LNCaP clone FGC (cell line): ENCODE measurements around the gene ARMS2.

ENCODE experiments used
- DNase-seq: peaks from one replicate; pipeline ENCODE4 v3.0.0-alpha.2; 2011; ENCODE audit warnings: low read depth
- H3K4me3 ChIP-seq: 2 replicates; pipeline ENCODE4 v1.5.1; 2011; ENCODE audit warnings: mild to moderate bottlenecking, low read depth, low read length, control low read depth
- TF ChIP-seq, protein P1 (sequence below): IDR thresholded peaks from 2 replicates; pipeline ENCODE4 v1.5.1; 2012; ENCODE audit warnings: mild to moderate bottlenecking; ENCODE audit not compliant: control insufficient read depth, insufficient read depth; ENCODE audit errors: extremely low read depth

Gene ARMS2

DNA sequence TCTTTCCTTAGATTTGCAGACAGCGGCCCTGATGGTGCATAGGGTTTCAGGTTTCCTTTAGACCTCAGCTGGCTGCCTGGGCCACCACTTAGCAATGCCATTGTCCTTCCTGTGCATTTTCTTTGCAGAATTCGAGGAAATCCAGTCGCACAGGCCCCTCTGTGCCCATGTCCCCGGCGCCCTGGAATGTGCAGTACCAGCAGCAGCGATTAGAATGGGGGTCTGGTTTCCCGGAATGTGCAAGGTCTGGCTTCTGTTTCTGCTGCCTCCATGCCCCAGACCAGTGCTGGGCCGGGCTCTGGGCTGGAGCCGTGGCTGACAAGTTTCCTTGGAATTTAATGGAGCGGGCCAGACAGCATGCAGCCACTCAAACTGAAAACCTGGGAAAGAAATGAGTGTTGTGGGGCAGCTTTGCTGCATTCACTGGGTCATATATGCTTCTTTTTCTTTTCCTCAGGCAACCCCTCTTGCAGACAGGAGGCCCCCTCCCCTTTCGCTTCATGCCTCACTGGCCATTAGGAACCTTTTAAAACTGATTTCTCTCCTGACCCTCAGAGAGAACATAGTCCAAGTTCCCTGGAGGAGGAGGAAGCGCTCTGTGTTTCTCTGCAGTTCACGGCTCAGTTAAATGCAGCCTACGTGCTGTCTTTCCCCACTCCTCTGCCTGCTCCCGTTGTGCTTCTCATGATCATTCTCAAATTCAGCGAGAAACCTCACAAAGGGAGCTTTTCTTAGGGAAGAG lies 21.3 kb downstream of the ARMS2 start:
- H3K4me3 ChIP-seq: no peak overlapping the region
- DNase-seq: no peak
- TF ChIP-seq, protein P1, sequence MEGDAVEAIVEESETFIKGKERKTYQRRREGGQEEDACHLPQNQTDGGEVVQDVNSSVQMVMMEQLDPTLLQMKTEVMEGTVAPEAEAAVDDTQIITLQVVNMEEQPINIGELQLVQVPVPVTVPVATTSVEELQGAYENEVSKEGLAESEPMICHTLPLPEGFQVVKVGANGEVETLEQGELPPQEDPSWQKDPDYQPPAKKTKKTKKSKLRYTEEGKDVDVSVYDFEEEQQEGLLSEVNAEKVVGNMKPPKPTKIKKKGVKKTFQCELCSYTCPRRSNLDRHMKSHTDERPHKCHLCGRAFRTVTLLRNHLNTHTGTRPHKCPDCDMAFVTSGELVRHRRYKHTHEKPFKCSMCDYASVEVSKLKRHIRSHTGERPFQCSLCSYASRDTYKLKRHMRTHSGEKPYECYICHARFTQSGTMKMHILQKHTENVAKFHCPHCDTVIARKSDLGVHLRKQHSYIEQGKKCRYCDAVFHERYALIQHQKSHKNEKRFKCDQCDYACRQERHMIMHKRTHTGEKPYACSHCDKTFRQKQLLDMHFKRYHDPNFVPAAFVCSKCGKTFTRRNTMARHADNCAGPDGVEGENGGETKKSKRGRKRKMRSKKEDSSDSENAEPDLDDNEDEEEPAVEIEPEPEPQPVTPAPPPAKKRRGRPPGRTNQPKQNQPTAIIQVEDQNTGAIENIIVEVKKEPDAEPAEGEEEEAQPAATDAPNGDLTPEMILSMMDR: no peak

DNA sequence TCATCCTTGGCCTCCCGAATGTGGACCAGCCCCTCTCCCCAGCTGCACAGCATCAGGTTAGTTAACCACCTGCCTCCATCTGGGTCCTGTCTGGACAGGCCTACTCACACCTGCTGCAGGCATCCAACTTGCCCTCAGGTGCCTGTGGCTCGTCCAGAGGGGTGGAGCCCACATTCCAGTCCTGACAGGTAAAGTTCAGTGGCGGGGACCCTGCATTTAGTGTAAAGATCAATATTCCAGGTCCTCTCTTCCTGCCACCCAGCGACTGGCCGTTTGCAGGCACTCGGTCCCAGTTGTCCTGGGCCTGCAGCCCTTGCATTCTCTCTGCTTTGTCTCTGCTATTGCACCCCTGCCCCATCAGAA lies 21.9 kb downstream of the ARMS2 start:
- no peak for DNase-seq
- TF ChIP-seq, protein P1: no peak
- no peak overlapping the region for H3K4me3 ChIP-seq

DNA sequence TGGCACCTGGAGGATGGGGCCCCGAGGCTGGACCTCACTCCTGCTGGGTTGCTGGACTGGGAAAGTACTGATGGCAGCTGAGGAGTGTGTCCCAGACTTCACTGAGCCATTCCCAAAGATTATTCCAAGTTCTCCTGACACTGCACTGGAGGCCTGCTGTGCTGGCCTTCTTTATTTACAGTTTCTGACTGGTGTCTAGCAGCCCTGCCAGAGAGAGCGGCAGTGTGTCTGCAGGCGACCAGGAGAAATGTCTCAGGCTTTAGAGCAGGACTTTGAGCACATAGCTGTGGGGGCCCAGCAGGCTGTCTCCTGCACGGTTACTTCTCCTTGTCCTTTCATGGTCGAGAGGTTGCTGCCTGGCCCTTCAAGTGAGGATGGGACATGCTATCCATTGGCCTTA lies 23.0 kb downstream of the ARMS2 start:
- TF ChIP-seq, protein P1: no peak
- H3K4me3 ChIP-seq: no peak overlapping the region
- no peak for DNase-seq

DNA sequence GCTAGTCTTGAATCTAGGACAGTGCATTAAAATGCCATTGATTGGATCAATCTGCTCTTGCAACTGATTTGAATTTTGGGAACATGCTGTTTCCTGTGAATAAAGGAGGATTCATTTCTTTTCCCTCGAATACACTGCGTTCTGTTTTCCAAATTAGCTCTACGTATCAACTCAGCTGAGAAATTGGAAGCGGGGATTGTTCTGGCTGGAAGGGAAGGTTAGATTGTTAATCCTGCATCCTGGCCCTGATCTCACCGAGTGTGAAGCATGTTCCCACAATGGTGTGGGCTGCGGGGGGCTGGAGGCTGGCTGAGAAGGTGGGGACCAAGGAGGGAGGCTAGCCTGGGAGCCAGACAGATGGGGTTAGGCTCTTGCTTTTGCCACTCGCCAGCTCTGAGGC lies 24.5 kb downstream of the ARMS2 start:
- no peak overlapping the region for H3K4me3 ChIP-seq
- TF ChIP-seq, protein P1: no peak
- DNase-seq: no peak

DNA sequence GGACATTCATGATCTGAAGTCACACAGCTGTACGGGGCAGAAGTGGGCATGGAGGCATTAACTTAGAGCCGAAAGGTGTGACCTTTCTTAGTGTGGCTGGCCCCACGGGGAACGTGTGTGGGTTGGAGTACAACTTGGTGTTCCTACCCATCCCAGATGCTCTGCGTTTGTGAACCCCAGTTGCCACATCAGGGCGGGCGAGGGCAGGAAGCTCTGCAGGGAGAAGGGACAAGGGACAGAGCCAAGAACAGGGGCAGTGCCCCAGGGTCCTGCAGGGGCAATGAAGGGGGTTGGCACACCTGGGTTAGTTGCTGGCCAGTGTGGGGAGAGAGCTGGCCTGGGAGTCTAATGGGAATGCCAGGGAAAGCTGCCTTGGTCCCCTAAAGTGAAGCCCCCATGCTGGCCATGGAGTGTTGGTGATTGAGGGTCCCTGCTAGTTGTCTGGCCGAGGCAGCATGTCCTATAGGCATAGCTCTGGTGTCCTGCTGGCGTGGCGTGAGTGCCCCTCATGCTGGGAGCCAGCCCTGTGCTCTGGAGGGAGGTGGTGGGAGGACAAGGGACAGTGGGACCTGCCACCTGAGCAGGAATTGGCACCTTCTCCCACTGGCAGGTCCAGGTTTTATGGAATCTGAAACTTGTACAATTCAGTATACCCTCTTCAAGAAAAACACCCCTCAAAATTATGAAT lies 25.8 kb downstream of the ARMS2 start:
- TF ChIP-seq, protein P1: no peak
- H3K4me3 ChIP-seq: no peak overlapping the region
- no peak for DNase-seq

DNA sequence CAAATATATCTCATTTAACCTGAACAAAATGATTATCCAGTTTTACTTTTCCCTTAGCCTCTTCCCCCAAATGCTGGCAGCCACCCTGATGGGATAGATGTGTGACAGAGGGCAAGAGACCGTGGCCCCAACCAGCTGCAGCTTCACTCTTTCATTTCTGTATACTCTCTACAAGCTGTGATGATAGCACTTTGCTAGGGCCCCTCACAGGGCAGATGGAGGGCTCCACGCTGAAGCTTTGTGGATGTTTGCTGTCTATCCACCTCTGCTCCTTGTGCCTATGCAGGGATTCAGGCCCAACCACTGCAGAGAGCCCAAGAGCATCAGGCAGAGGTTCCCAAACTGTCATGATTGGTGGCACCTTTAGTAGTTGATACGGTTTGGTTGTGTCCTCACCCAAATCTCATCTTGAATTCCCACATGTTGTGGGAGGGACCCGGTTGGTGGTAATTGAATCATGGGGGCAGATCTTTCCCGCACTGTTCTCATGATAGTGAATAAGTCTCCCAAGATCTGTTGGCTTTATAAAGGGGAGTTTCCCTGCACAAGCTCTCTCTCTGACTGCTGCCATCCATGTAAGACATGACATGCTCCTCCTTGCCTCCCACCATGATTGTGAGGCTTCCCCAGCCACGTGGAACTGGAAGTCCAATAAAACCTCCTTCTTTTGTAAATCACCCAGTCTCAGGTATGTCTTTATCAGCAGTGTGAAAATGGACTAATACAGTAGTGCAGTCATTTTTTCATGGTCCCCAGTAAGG lies 27.0 kb downstream of the ARMS2 start:
- H3K4me3 ChIP-seq: no peak overlapping the region
- no peak for DNase-seq
- TF ChIP-seq, protein P1: no peak
